Tibial nerve (tissue), 4 donors: ENCODE results near the gene COL4A1. TPM values are rescaled to one million over a fixed set of nuclear protein-coding genes. Genes with fewer than 3 reads are reported as not detected.

Experiments
- DNase-seq, 2 donors: peaks; one replicate each; pipeline ENCODE4 v3.0.0-alpha.2; 2019; ENCODE audit warnings: low spot score in 2 of 2
- H3K27ac ChIP-seq, 4 donors: fragments of 200-600 bp; sonication (generic) in 3 of 4; one replicate each; pipeline ENCODE4 v1.5.1; 2017 to 2019; ENCODE audit warnings: mild to moderate bottlenecking in 1 of 4
- H3K27me3 ChIP-seq, 2 donors: fragments of 200-600 bp; sonication (generic) in 1 of 2; one replicate each; pipeline versions ENCODE4 v1.5.1 to v1.6.0; 2017 to 2019
- H3K36me3 ChIP-seq, 3 donors: fragments of 200-600 bp; sonication (generic); one replicate each; pipeline ENCODE4 v1.5.1; 2018 to 2019
- H3K4me1 ChIP-seq, 4 donors: fragments of 200-600 bp; sonication (generic) in 3 of 4; one replicate each; pipeline ENCODE4 v1.5.1; 2017 to 2019
- H3K4me3 ChIP-seq, 4 donors: fragments of 200-600 bp; sonication (generic) in 3 of 4; one replicate each; pipeline ENCODE4 v1.5.1; 2017 to 2019; ENCODE audit warnings: mild to moderate bottlenecking in 1 of 4, moderate library complexity in 1 of 4
- H3K9me3 ChIP-seq, 4 donors: fragments of 200-600 bp; sonication (generic) in 3 of 4; one replicate each; pipeline ENCODE4 v1.5.1; 2017 to 2019
- CTCF ChIP-seq, 5 experiments: fragments of 200-600 bp in 3 of 5; fragments of 450-650 bp in 2 of 5; sonication (generic) in 3 of 5; IDR thresholded peaks; one replicate each; pipeline ENCODE4 v1.5.1; 2016 to 2019; ENCODE audit warnings: antibody characterized with exemption in 5 of 5, mild to moderate bottlenecking in 3 of 5, moderate library complexity in 2 of 5
- EP300 ChIP-seq, 2 donors: sonication (generic); formaldehyde crosslinking; IDR thresholded peaks; one replicate each; pipeline ENCODE4 v1.6.1; 2017; ENCODE audit warnings: antibody characterized with exemption in 2 of 2, mild to moderate bottlenecking in 1 of 2
- POLR2A ChIP-seq, 2 donors: fragments of 450-650 bp; IDR thresholded peaks; one replicate each; pipeline ENCODE4 v1.6.1; 2017; ENCODE audit warnings: antibody characterized with exemption in 2 of 2, mild to moderate bottlenecking in 2 of 2, moderate library complexity in 2 of 2
- WGBS, 2 donors: methylation state at CpG; one replicate each; pipeline ENCODE4 v1.1.5; 2018; 5-methylcytosine and 5-hydroxymethylcytosine counted together
- total RNA-seq, 4 donors: library from RNA; depleted of rRNA; stranded (reverse); fragments of >200 nt; gene quantifications; one replicate each; pipeline ENCODE4 v1.1.0, GENCODE V29; 2016

COL4A1 gene
- total RNA-seq, 4 donors from 2014 or later, result 385 to 583 (median 526) TPM

GRCh38 chr13:110166598-110166997, 140.4 kb downstream of the COL4A1 start:
- peaks cover 0 to 4% (median 0%) of the 10 kb centered on the region in 4 donors for H3K4me1 ChIP-seq
- no peaks in the 10 kb centered on the region for H3K27me3 ChIP-seq
- no peak overlapping the region for H3K27ac ChIP-seq
- no peak overlapping the region for H3K4me3 ChIP-seq
- DNase-seq, result no peak
- no peak for TF ChIP-seq CTCF (IDR thresholded peaks at IDR 0.05)
- no peak for TF ChIP-seq POLR2A (IDR thresholded peaks at IDR 0.05)
- no peak for TF ChIP-seq EP300 (IDR thresholded peaks at IDR 0.05)
- peaks cover 0 to 93% (median 11%) of the 10 kb centered on the region in 3 donors for H3K36me3 ChIP-seq
- WGBS, 2 donors, result 83 to 87% methylated on average over 4 of the region's 4 CpGs
- H3K9me3 ChIP-seq, result no peaks in the 10 kb centered on the region

- WGBS, 2 donors, result 90 to 91% methylated on average over 8 of the region's 8 CpGs
- Histone ChIP-seq H3K36me3 (peaks cover 0 to 95% (median 11%) of the 10 kb centered on the region in 3 donors), H3K27me3 (no peaks in the 10 kb centered on the region), H3K27ac (no peak overlapping the region), H3K9me3 (no peaks in the 10 kb centered on the region), H3K4me1 (peaks cover 0 to 3% (median 0%) of the 10 kb centered on the region in 4 donors), H3K4me3 (no peak overlapping the region)
- TF ChIP-seq CTCF (IDR thresholded peaks at IDR 0.05) (no peak), POLR2A (IDR thresholded peaks at IDR 0.05) (no peak), EP300 (IDR thresholded peaks at IDR 0.05) (no peak)
- no peak for DNase-seq
Measured at GRCh38 chr13:110164706-110165105, 142.3 kb downstream of the COL4A1 start.

GRCh38 chr13:110162866-110163658, 143.9 kb downstream of the COL4A1 start:
- TF ChIP-seq POLR2A (IDR thresholded peaks at IDR 0.05) (no peak), EP300 (IDR thresholded peaks at IDR 0.05) (peak in 1 of 2 donors; percentile 48), CTCF (IDR thresholded peaks at IDR 0.05) (no peak)
- peak overlapping the region in 1 of 4 donors; percentile 3 for H3K27ac ChIP-seq
- 69 to 75% methylated on average over 11 of the region's 11 CpGs for WGBS, 2 donors

GRCh38 chr13:110162053-110162452, 144.9 kb downstream of the COL4A1 start:
- TF ChIP-seq EP300 (IDR thresholded peaks at IDR 0.05), result no peak
- TF ChIP-seq POLR2A (IDR thresholded peaks at IDR 0.05), result no peak
- TF ChIP-seq CTCF (IDR thresholded peaks at IDR 0.05), result no peak
- H3K27ac ChIP-seq, result peak overlapping the region in 2 of 4 donors; percentile 2 to 38
- WGBS, 2 donors, result 88 to 94% methylated on average over 11 of the region's 11 CpGs

More at GRCh38 chr13:110162866-110163658, 143.9 kb downstream of the COL4A1 start:
- Histone ChIP-seq H3K4me3 (no peak overlapping the region), H3K9me3 (no peaks in the 10 kb centered on the region), H3K27me3 (no peaks in the 10 kb centered on the region), H3K4me1 (peaks cover 0 to 3% (median 0%) of the 10 kb centered on the region in 4 donors), H3K36me3 (peaks cover 5 to 100% (median 11%) of the 10 kb centered on the region in 3 donors)
- DNase-seq, result no peak

More at GRCh38 chr13:110162053-110162452, 144.9 kb downstream of the COL4A1 start:
- Histone ChIP-seq H3K36me3 (peaks cover 5 to 97% (median 11%) of the 10 kb centered on the region in 3 donors), H3K27me3 (no peaks in the 10 kb centered on the region), H3K9me3 (no peaks in the 10 kb centered on the region), H3K4me3 (no peak overlapping the region), H3K4me1 (peaks cover 0 to 10% (median under 1%) of the 10 kb centered on the region in 4 donors)
- DNase-seq, result no peak
